CD4-positive, alpha-beta T cell treated with Interleukin-4 for 4 hours (primary cell): ENCODE results near the gene RIMBP2.
"Not testable (repeated sequence)": the region's sequence is repeated elsewhere in the genome, so short reads cannot be mapped to it uniquely, and the experiment has no call there.

Experiments
- DNase-seq: peaks from one replicate; pipeline ENCODE4 v3.0.0-alpha.2; 2020

Gene RIMBP2

GRCh38 chr12:130591736-130592135 is 124.4 kb downstream of the RIMBP2 start:
- no peak for DNase-seq

GRCh38 chr12:130590685-130591084 is 125.4 kb downstream of the RIMBP2 start:
- no peak for DNase-seq

GRCh38 chr12:130589540-130590317 is 126.4 kb downstream of the RIMBP2 start:
- DNase-seq, result no peak

- no peak for DNase-seq
These were observed 127.2 kb downstream of the RIMBP2 start for GRCh38 chr12:130588696-130589539.

GRCh38 chr12:130587966-130588365 is 128.1 kb downstream of the RIMBP2 start:
- DNase-seq, result no peak

GRCh38 chr12:130584475-130584874 is 131.6 kb downstream of the RIMBP2 start:
- not testable (repeated sequence) for DNase-seq

- no peak for DNase-seq
These were observed 132.3 kb downstream of the RIMBP2 start for GRCh38 chr12:130583800-130584199.

- no peak for DNase-seq
These were observed 132.8 kb downstream of the RIMBP2 start for GRCh38 chr12:130583317-130583716.

GRCh38 chr12:130582286-130582685 is 133.8 kb downstream of the RIMBP2 start:
- DNase-seq, result no peak

- DNase-seq, result no peak
These were observed 134.3 kb downstream of the RIMBP2 start for GRCh38 chr12:130581782-130582181.

GRCh38 chr12:130579231-130579630 is 136.9 kb downstream of the RIMBP2 start:
- DNase-seq, result no peak

GRCh38 chr12:130577351-130577750 is 138.7 kb downstream of the RIMBP2 start:
- no peak for DNase-seq

- DNase-seq, result no peak
These were observed 139.7 kb downstream of the RIMBP2 start for GRCh38 chr12:130576371-130576816.

- no peak for DNase-seq
These were observed 141.7 kb downstream of the RIMBP2 start for GRCh38 chr12:130574402-130574801.

- DNase-seq, result no peak
These were observed 142.3 kb downstream of the RIMBP2 start for GRCh38 chr12:130573766-130574165.

GRCh38 chr12:130573235-130573634 is 142.9 kb downstream of the RIMBP2 start:
- DNase-seq, result no peak

GRCh38 chr12:130572553-130572952 is 143.5 kb downstream of the RIMBP2 start:
- DNase-seq, result no peak

GRCh38 chr12:130571734-130572133 is 144.4 kb downstream of the RIMBP2 start:
- no peak for DNase-seq

- DNase-seq, result no peak
These were observed 145.0 kb downstream of the RIMBP2 start for GRCh38 chr12:130571089-130571488.

- DNase-seq, result no peak
These were observed 146.6 kb downstream of the RIMBP2 start for GRCh38 chr12:130569521-130569920.

GRCh38 chr12:130568501-130568900 is 147.6 kb downstream of the RIMBP2 start:
- no peak for DNase-seq

- DNase-seq, result no peak
These were observed 148.1 kb downstream of the RIMBP2 start for GRCh38 chr12:130568041-130568440.

GRCh38 chr12:130566446-130567155 is 149.5 kb downstream of the RIMBP2 start:
- DNase-seq, result no peak
